HG02885 (cell line): ENCODE data around the gene RBPJL.

Experiments used
- ATAC-seq: cut with Tn5 transposase; IDR thresholded peaks from one replicate; pipeline ENCODE4 v1.9.1; 2021; ENCODE audit warnings: mild to moderate bottlenecking; ENCODE audit not compliant: unreplicated experiment, poor library complexity

Gene RBPJL

GRCh38 chr20:45293041-45294002 lies 13.3 kb upstream of the RBPJL start:
- no peak for ATAC-seq

GRCh38 chr20:45294003-45294368 lies 12.7 kb upstream of the RBPJL start:
- ATAC-seq = no peak

GRCh38 chr20:45294659-45295058 lies 12.0 kb upstream of the RBPJL start:
- no peak for ATAC-seq

- ATAC-seq = no peak
These were observed 8.7 kb upstream of the RBPJL start for GRCh38 chr20:45297786-45298497.

GRCh38 chr20:45299786-45300185 lies 6.9 kb upstream of the RBPJL start:
- ATAC-seq = no peak

GRCh38 chr20:45300961-45301360 lies 5.7 kb upstream of the RBPJL start:
- ATAC-seq = no peak

GRCh38 chr20:45301824-45302271 lies 4.8 kb upstream of the RBPJL start:
- ATAC-seq = no peak

GRCh38 chr20:45303586-45304463 lies 2.8 kb upstream of the RBPJL start:
- no peak for ATAC-seq

- ATAC-seq = no peak
These were observed 2.1 kb upstream of the RBPJL start for GRCh38 chr20:45304464-45304999.

- no peak for ATAC-seq
These were observed 1.4 kb upstream of the RBPJL start for GRCh38 chr20:45305262-45305661.

- ATAC-seq = no peak
These were observed 518 bp downstream of the RBPJL start for GRCh38 chr20:45307076-45307640.

- ATAC-seq = no peak
These were observed 1.6 kb downstream of the RBPJL start, which contains the start of gene MATN4 for GRCh38 chr20:45308117-45308778. MATN4 (minus strand) TSS chr20:45308299; CDS start chr20:45305582, 2,717 bp downstream.

- ATAC-seq = no peak
These were observed 2.4 kb downstream of the RBPJL start for GRCh38 chr20:45309075-45309474.

GRCh38 chr20:45311589-45312211 lies 5.1 kb downstream of the RBPJL start:
- no peak for ATAC-seq

GRCh38 chr20:45312241-45312640 lies 5.6 kb downstream of the RBPJL start:
- ATAC-seq = no peak

- ATAC-seq = no peak
These were observed 6.5 kb downstream of the RBPJL start for GRCh38 chr20:45313065-45313695.

- ATAC-seq = no peak
These were observed 7.3 kb downstream of the RBPJL start for GRCh38 chr20:45313943-45314342.

GRCh38 chr20:45315672-45316071 lies 9.0 kb downstream of the RBPJL start:
- ATAC-seq = no peak
